HEK293 (cell line): ENCODE data around the gene KIF11.

Experiments used
- CTCF ChIA-PET: fragments of 350-600 bp; formaldehyde crosslinking; extraction: SDS; loops from one replicate; lab custom pipeline; 2021; ENCODE audit warnings: antibody characterized with exemption; lab: Yijun Ruan, JAX
- POLR2A ChIA-PET: fragments of 300-600 bp; formaldehyde crosslinking; extraction: SDS; loops from one replicate; lab custom pipeline; 2020; ENCODE audit warnings: antibody characterized with exemption, inconsistent platforms; lab: Yijun Ruan, JAX
- H3K27ac ChIP-seq: fragments of 200-500 bp; sonication (Bioruptor generic); 2 replicates; pipeline ENCODE4 v1.5.1; 2014; ENCODE audit warnings: low read depth, low read length, control low read depth, inconsistent platforms; ENCODE audit errors: extremely low read depth
- H3K36me3 ChIP-seq, 2 experiments: fragments of 200-500 bp in 1 of 2; sonication (Bioruptor generic) in 1 of 2; 1 replicate in 1 of 2; 2 replicates in 1 of 2; pipeline ENCODE4 v1.5.1; 2014 to 2017; ENCODE audit warnings: inconsistent platforms in 2 of 2, low read length in 2 of 2; ENCODE audit not compliant: control insufficient read depth in 2 of 2, insufficient read depth in 1 of 2
- H3K4me1 ChIP-seq: fragments of 200-500 bp; sonication (Bioruptor generic); 2 replicates; pipeline ENCODE4 v1.5.1; 2014; ENCODE audit warnings: mild to moderate bottlenecking, low read length, inconsistent platforms; ENCODE audit not compliant: control insufficient read depth, insufficient read depth
- H3K4me3 ChIP-seq: 2 replicates; pipeline ENCODE4 v1.5.1; 2011; ENCODE audit warnings: low read depth, mild to moderate bottlenecking, control low read depth, low read length, moderate library complexity
- H3K9me3 ChIP-seq: fragments of 200-500 bp; sonication (Bioruptor generic); 2 replicates; pipeline ENCODE4 v1.5.1; 2014; ENCODE audit warnings: low read depth, low read length, inconsistent platforms; ENCODE audit not compliant: control insufficient read depth, insufficient read depth
- GLIS2 ChIP-seq: fragments of 450-650 bp; formaldehyde crosslinking; IDR thresholded peaks from 2 replicates; pipeline ENCODE4 v1.5.1; 2016; ENCODE audit warnings: missing biosample characterization, missing genetic modification characterization
- PRDM10 ChIP-seq: fragments of 450-650 bp; formaldehyde crosslinking; IDR thresholded peaks from 2 replicates; pipeline ENCODE4 v1.5.1; 2016; ENCODE audit warnings: missing biosample characterization, missing genetic modification characterization
- SETDB1 ChIP-seq: IDR thresholded peaks from one replicate; pipeline ENCODE4 v1.6.1; 2017; ENCODE audit warnings: mild to moderate bottlenecking, low read length, moderate library complexity, mixed read lengths; ENCODE audit not compliant: insufficient read length
- TRIM28 ChIP-seq: IDR thresholded peaks from 2 replicates; pipeline ENCODE4 v1.6.1; 2011; ENCODE audit warnings: low read length, control low read depth, borderline replicate concordance
- ZBTB20 ChIP-seq: fragments of 450-650 bp; formaldehyde crosslinking; IDR thresholded peaks from 2 replicates; pipeline ENCODE4 v1.5.1; 2016; ENCODE audit warnings: missing biosample characterization, missing genetic modification characterization
- ZBTB49 ChIP-seq: fragments of 450-650 bp; formaldehyde crosslinking; IDR thresholded peaks from 2 replicates; pipeline ENCODE4 v1.5.1; 2016; ENCODE audit warnings: missing biosample characterization, missing genetic modification characterization, low read depth
- ZBTB6 ChIP-seq: fragments of 450-650 bp; formaldehyde crosslinking; IDR thresholded peaks from 2 replicates; pipeline ENCODE4 v1.5.1; 2017; ENCODE audit warnings: missing biosample characterization, missing genetic modification characterization
- ZNF366 ChIP-seq: fragments of 450-650 bp; formaldehyde crosslinking; conservative IDR thresholded peaks from 2 replicates; pipeline ENCODE4 v1.5.1; 2016; ENCODE audit warnings: missing biosample characterization, missing genetic modification characterization
- ZNF391 ChIP-seq: fragments of 450-650 bp; formaldehyde crosslinking; IDR thresholded peaks from 2 replicates; pipeline ENCODE4 v1.5.1; 2016; ENCODE audit warnings: low read depth, missing biosample characterization, missing genetic modification characterization, borderline replicate concordance
- ZNF449 ChIP-seq: fragments of 450-650 bp; formaldehyde crosslinking; IDR thresholded peaks from 2 replicates; pipeline ENCODE4 v1.5.1; 2017; ENCODE audit warnings: missing biosample characterization, mild to moderate bottlenecking, missing genetic modification characterization, moderate library complexity
- ZNF776 ChIP-seq: fragments of 450-650 bp; formaldehyde crosslinking; IDR thresholded peaks from 2 replicates; pipeline ENCODE4 v1.5.0; 2017; ENCODE audit warnings: missing biosample characterization, missing genetic modification characterization, borderline replicate concordance
- ZSCAN18 ChIP-seq: fragments of 450-650 bp; formaldehyde crosslinking; IDR thresholded peaks from 2 replicates; pipeline ENCODE4 v1.5.1; 2016; ENCODE audit warnings: missing biosample characterization, missing genetic modification characterization

KIF11 gene

GRCh38 chr10:92574548-92575261, 18.2 kb upstream of the KIF11 start:
- peak overlapping the region; percentile 95 for H3K27ac ChIP-seq
- peak overlapping the region; percentile 84 for H3K4me3 ChIP-seq
- peaks cover 13% of the 10 kb centered on the region for H3K4me1 ChIP-seq
- ChIA-PET CTCF (interaction anchor here (0.5 to 6.7 kb wide), 17 partner anchors 9 to 97 kb away, joined by 3 to 71 read pairs (median 4); no protein-coding TSS in a partner anchor), POLR2A (interaction anchor here (0.6 to 1.8 kb wide), 12 partner anchors 9 to 284 kb away, joined by 3 to 15 read pairs (median 4); partner anchors contain the start of genes CPEB3, EXOC6, HHEX and KIF11)
- no peaks in the 10 kb centered on the region for H3K9me3 ChIP-seq
- H3K36me3 ChIP-seq = no peaks in the 10 kb centered on the region
- TF ChIP-seq ZSCAN18 (tag by site-specific recombination) (no peak), GLIS2 (tag by site-specific recombination) (peak; percentile 90), PRDM10 (tag by site-specific recombination) (peak; percentile 2; the same call in 1 of the 2 replicates), ZBTB49 (tag by site-specific recombination) (no peak), ZNF391 (tag by site-specific recombination) (peak; percentile 3; the same call in 1 of the 2 replicates), ZNF449 (tag by site-specific recombination) (no peak), ZNF776 (tag by site-specific recombination) (no peak), ZBTB20 (tag by site-specific recombination) (peak; percentile 20; the same call in 1 of the 2 replicates), TRIM28 (0 out of 2 replicates have a peak, but pooled peaks have one; percentile 7), ZBTB6 (tag by site-specific recombination) (peak; percentile 92), SETDB1 (no peak), ZNF366 (tag by site-specific recombination) (no peak)
